GM12801 (cell line): Measurements from ENCODE around the gene TTLL5.

Source experiments
- CTCF ChIP-seq: IDR thresholded peaks from one replicate; pipeline ENCODE4 v1.5.1; 2011; ENCODE audit warnings: control low read depth; ENCODE audit not compliant: insufficient read length; ENCODE audit errors: extremely low read depth

TTLL5 gene

DNA sequence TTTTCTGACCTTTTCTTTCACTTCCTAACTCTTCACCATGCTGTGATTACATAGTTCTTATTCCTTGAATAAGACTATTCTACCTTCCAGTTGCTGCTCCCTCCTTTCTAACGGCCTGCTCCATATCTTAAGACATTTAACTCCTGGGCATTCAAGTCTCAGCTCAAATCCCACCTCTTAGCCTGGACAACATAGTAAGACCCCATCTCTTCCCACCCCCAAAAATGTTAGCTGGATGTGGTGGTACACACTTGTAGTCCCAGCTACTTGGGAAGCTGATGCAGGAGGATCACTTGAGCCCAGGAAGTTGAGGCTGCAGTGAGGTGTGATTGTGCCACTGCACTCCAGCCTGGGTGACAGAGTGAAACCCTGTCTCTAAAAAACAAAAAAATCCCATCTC lies 11.3 kb upstream of the TTLL5 start:
- TF ChIP-seq CTCF, result no peak

GRCh38 chr14:75650253-75651058 lies 10.6 kb upstream of the TTLL5 start:
- no peak for TF ChIP-seq CTCF

DNA sequence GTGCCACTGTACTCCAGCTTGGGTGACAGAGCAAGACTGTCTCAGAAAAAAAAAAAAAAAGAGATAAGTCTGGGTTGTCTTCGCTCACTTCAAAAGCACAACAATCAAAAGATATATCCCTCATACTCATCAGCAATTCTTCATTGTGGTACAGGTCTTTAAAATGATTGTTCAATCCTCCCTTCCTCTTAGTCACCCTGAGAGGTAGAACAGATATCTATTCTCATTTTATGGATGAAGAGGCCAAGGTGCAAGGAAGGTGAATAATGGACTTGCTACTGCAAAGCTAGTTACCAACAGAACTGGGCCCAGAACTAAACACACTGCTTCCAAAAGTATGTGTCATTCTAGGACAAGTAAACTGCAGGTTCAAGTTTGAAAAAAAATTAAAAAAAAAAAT lies 7.5 kb upstream of the TTLL5 start:
- no peak for TF ChIP-seq CTCF

DNA sequence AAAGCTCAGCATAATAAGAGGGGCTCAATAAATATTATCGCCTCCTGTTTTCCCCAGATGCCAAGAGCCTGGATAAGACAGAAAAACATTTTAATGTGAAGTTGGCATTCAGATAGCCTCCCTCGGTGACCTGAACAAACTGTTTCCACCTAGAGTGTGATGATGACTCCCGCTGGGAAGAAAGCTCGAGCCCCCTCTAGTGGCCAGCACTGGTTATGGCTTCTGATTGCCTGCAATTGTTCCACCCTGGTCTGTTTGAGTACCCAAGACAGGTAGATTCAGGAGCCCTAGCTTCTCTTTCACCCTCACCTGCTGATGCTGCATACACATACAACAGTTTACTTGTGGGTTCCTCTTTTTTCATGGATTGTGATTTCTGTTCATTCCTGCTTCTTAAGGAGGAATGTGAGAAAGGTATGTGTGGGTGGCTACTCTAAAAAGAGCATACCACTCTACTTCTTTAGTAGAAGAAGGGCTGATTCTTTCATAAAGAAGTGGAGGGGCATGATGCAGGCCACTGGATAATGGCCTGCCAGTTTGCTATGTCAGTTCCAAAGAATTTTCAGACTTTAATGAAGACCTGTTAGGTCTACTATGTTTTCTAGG lies 6.8 kb upstream of the TTLL5 start:
- peak; percentile 44 for TF ChIP-seq CTCF

DNA sequence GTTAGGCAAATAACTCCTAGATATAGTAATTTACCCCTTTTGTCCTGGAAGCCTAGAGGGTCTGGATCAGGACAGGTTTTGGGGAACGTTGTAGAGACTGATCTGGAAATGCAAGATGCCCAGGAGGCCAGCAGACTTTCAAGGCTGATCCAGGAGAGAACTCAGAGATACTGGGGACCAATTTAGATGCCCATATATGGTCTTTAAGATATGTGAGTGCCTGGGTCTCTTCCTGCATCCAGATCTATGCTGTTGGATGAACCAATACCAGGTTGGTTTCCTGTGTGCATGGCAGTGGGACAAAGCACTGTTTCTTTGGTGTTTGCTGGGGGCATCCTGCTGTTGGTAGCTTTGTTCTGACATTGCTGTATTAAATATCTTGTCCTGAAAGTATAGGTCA lies 5.8 kb upstream of the TTLL5 start:
- TF ChIP-seq CTCF, result no peak

GRCh38 chr14:75657331-75657730 lies 3.7 kb upstream of the TTLL5 start:
- TF ChIP-seq CTCF, result no peak

DNA sequence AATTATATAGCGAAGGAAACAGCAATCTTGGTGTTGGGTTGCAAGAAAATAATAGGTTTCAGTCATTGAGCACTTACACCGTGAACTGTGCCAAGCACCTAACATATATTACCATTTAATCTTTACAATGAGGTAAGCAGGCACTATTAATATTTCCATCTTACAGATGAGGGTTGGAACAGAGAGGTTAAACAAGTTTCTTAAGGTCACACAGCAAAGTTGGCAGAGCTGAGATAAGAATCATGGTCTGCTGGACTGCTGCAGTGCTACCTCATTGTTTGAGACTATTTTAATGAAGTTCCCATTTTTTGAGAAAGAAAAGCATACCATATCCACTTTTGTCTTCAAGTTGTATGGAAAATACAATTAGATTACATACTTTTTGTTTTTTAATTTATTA lies 2.1 kb upstream of the TTLL5 start:
- no peak for TF ChIP-seq CTCF
